CD4-positive, alpha-beta T cell treated with Interleukin-6 at 100 ng/mL for 8 hours (primary cell): ENCODE measurements around the gene NHSL2.
"Not testable (repeated sequence)": the region's sequence is repeated elsewhere in the genome, so short reads cannot be mapped to it uniquely, and the experiment has no call there.

ENCODE experiments used
- DNase-seq: peaks from one replicate; pipeline ENCODE4 v3.0.0-alpha.2; 2020; ENCODE audit warnings: mixed read lengths, low spot score

The NHSL2 gene

DNA sequence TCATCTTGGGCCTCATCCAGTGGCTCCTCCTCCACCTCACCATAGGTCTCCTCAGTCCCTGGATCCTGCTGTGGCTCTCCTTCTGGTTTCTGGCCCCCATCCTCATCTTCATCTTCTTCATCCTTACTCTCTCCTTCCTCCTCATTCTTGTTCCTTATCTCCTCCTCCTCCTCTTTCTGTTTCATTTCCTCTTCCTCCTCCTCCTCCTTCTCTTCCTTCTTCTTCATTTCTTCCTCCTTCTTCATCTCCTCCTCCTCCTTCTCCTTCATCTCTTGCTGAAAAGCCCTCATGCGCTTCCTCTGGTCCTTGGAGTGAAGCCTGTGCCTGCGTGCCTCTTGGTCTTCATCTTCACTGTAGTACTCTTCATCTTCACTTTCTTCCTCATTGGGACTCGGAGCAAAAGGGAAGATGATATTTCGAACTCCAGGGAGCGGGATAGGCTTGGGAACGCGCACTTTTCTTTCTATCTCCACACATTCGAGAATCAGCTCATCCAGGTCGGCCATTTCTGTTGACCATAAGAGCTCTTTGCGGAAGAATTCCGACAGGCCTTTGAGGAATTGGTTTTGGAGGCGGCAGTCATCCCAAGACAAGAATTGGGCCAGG, 219.6 kb downstream of the NHSL2 start:
- no peak for DNase-seq

DNA sequence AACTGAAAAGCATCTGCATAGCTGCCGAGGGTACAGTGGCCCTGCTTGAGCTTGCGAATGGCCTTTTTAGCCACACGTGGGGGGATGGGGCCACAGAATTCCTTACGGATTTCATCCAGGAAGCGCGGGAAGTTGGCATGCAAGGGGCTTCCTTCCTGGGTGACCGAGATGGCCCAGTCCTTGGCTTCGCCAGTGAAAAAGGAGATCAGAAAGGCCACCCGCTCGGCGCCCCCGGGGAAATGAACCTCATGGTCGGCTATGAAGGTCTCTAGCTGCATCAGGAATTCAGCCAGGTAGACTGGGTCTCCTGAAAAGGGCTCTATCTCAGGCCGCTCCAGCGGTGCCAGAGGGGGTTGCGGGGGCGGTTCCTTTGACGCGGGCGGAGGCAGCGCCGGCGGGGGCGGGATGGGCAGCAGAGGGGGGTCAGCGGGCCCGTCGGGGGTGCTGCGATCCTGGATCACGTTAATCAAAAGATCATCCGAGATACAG, 220.2 kb downstream of the NHSL2 start:
- DNase-seq, result no peak

DNA sequence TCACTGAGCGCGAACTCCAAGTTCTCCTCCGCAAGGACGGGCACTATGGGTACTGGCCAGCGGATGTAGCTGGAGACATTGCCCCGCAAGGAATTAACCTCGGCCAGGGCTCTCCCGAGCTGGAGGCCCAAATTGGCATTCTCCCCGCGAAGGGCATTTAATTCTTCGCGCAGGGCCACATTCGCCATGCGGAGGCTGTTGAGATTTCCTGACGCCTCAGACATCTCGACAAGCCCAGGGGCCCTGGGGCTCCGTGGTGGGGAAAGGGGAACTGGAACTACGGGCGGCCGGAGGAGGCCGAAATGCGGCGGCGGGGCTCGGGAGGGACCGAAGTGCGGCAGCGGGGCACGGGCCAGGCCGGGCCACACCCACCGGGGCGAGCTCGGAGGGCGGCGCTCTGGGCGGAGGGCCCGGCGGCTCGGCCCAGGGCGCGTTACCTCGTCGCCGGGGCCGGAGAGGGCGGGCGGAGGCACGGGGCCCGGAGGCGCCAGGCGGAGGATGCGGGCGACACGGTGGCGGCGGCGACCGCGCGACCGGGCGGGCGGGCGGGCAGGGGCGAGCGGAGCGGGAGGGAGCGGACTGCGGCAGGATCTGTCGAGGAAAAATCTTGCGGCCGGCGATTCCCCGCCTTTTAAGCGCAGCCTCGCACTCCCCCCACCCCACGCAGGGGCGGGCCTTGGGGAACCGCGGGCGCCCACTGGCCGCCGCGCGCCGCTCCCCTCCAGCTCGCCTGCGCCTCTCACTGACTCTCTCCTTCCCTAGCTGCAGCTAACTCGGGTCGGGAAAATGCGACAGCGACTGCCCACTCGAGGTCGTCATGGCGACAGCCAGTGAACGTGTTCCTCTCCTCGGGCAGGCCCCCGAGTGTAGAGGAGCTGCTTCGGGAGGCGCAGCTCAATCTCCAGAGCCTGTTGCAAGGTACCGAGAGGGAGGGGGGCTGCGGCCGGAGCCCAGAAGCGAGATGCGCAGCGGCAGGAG, 221.0 kb downstream of the NHSL2 start, which contains the start of gene RTL5:
TSS of gene RTL5 (minus strand) at position 599 of the 978 bp plus-strand sequence.
- DNase-seq, result peak; percentile 52

DNA sequence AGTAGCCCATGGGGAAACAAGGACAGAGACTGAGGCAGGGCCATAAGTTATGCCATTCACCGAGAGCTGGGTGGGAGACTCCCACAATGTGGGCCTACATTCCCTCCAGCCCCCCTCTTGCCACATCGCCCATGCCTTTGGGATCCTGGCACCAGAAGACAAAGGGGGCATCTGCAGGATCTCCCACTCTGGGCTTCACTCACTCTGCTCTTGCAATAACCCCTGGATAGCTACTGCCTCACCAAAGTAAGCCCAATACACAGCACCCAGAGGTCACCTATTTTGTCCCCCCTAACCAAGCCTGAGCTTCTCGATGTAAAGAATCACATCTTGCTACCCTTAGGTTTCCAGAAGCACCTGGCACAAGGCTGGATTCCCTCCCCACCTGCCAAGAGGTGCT, 221.8 kb downstream of the NHSL2 start:
- no peak for DNase-seq

DNA sequence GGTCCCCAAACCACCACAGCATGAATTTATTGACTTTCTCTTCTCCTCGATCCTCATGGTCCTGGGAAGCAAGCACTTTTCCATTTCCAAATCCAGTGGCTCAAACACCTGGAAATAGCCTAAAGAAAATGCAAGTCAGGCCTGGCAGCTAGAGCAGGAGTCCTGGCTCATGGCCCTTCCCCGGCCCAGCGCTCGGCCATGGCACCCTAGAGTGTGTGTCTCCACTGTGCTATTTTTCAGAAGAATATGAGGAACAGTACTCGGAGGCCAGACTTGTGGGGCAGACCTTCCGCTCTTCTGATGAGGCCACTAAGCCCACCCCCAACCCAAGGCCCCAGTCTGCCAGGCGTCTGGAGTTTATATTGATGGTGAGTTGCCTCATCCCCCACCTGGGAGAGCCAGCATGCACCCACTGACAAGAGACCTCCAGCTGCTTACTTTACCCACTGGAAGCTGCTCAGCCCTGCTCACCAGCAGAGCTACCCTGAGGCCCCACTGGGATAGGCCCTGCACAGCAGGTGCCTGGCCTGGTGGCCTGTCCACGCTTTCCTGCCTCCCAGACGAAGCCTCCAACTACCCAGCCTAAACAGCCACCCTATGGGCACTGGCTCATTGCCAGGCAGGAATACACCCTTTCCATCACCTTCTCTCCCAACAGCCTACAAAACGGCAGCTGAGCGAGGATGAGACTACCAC, 223.4 kb downstream of the NHSL2 start:
- DNase-seq, result no peak

DNA sequence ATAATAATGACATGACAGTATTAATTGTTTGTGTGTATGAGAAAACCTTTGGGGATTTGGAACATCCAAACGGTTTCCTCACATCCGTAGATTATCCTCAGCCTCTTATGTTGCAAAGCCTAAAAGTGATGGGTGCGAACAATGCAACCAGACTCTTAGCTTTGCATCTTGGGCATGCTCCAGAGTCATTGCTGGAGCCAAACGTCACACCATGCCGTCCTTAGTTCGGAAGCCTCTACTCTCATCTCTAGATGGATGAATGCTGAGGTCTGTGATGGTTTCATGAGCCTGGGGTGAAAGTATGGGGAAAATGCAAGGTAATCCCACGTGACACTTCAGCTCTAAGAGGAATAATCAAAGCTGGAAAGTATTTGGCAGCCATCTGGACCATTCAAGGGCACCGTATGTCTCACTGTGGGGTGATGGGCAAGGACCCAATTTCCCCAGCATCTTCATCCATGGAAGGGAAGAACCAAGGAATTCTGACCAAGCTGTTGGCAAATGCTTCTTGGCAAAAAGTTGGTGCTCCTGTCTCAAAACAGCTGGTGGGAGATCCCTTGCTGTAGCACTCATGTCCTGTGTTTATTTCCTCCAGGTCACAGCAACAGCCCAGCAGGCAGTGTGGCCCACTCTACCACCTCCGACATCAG, 227.3 kb downstream of the NHSL2 start:
- DNase-seq, result no peak

DNA sequence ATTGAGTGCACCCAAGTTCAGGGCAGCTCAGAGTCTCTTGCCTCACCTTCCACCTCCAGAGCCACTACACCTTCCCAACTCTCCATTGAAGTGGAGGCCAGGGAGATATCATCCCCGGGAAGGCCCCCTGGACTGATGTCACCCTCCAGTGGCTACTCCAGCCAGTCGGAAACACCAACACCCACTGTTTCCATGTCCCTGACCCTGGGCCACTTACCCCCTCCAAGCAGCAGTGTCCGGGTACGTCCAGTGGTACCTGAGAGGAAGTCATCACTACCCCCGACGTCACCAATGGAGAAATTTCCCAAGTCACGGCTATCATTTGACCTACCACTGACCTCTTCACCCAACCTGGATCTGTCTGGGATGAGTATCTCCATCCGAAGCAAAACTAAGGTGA, 228.9 kb downstream of the NHSL2 start:
- DNase-seq, result no peak

DNA sequence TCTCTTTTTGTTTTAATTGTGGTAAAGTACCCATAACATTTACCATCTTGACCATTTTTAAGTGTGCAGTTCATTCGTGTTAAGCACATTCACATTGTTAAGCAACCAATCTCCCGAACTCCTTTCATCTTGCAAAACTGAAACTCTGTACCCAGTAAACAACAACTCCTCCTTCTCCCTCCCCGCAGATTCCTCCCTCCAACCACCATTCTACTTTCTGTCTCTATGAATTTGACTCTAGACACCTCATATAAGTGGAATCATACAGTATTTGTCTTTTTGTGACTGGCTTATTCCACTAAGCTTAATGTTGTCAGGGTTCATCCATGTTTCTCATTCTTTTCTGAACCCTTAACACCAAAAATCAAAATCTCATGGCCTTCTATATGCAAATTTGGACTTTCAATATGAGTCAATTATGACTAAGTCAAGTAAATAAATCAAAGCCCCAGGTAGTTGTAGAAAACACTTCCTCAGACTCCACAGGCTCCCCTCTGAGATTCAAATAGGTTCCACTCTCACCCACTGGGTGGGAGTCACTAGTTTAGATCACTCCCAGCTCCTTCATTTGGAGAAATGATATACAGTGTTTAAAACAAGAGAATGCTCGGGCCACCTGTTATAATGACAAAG, 230.8 kb downstream of the NHSL2 start:
- DNase-seq, result no peak

DNA sequence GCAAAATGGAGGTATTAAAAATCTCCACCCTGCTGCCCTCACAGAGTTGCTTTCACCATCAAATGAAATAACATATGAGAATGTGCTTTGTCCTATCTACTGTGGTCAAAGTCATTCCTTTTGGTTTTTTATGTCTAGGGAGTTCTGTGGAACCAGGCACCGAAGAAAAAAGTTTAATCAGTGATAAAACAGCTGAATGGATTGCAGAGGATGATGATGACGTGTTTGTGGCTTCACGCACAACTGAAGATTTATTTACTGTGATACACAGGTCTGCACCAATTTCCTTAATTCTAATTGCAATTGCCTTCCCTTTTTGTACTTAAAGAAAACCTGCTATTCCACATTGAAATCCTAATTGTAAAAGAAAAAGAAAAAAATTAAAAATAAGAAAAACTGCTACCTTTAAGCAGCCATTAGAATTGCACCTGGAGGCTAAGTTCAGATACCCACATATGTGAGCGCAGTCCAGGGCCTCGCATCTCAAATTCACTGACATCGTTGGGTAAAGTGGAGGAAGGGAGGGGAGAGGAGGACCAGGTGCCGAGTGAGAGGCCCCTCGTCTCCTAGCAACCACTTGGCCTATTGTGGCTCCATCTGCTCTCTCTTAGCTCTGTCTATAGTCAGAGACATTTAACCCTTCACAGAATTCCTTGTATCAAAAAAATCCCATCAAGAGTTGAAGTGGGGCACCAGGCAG, 231.6 kb downstream of the NHSL2 start:
- no peak for DNase-seq

DNA sequence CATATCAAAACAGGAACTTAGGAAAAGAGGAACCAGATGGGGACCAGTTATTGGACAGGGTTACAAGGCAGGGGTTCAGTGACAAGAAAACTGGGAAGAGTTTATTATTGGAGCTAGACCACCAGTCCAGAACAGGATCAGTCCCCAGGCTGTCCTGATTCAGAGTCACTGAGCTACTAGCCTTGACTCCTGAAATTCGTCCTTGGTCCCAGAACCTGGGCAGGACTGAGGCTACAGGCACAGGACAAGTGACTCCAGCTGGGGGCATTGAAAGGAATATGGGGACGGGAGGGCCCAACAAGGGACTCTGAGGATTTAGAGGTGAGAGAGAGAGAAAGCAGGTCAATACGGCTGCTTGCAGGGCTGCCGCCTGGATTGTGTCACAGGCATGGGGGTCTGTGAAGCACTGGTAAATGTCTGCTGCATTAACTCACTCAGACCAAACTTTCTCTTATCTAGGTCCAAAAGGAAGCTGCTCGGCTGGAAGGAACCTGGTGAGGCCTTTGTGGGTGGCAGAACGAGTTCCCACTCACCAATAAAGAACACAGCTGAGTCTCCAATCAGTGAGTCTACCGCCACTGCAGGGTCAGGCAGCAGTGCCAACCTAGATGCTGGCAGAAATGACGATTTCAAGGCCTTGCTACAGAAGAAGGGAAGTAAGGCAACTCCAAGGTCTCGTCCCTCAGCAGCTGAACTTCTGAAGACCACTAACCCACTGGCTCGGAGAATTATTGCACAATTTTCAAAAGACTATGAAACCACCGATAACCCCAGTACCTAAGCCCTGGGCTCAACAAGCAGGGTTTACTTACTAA, 232.4 kb downstream of the NHSL2 start:
- DNase-seq, result no peak

DNA sequence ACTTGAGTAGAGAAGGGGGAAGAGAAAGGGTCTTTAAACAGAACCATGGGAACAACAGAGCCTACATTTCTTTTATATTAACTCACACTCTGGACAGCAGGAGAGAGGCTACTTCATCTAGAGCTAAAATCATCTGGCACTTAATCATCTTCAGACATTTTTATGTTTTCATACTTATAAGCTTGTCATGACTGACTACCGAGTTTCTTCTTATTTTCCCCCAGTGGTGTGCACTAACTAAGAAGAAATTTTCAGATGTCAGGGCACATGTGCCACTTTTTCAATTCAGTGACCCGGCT, 232.9 kb downstream of the NHSL2 start:
- DNase-seq, result no peak

DNA sequence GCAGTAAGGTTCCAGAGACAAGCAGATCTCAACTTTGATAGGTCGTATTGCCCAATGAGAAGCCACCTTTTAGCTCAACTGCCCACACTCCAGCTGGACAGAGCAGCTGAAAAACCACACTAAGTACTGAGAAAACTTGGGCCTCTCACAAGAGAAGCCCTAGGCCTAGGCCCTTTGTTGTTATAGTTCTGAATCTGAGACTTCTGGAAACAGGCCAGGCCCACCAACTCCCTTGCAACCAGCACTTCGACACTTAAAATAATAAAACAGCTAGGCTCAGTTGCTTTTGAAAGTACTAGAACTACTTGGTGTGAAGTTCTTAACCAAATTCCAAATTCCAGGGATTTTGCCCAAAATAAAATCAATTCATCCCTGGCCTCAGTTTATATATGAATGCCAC, 234.5 kb downstream of the NHSL2 start:
- no peak for DNase-seq

DNA sequence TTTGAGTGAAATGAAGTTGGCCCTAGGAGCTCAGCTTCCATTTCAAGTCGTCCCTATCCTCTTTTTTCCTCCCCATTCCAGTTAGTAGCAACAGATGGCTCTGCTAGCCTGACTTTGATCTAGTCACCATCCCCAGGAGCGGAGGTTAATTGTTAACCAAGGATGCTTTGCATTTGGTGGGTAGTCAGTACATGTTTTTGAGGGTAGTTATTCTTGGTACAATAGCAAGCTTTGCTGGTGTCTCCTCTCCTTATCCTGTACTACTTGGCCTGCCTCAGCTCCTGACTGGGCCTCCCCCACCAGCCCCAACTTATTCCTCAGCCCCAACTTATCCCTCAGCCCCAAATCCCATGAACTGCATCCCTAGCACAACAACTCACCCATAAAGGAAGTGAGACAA, 235.9 kb downstream of the NHSL2 start:
- DNase-seq, result no peak

DNA sequence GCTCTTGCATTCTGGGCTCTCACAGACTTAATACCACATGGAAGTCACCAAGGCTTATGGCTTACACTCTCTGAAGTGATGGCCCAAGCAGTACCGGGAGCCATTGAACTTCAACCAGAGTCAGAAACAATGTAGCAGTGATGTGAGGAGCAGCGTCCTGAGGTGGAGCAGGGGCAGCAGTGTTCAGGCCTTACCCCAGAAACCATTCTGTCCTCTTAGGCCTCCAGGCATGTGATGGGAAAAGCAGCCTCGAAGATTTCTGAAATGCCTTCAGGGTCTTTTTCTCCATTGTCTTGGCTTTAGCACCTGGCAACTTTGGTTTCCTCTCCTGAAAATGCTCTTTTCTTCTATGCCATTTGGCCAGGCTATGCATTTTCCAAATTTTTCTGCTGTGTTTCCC, 248.1 kb downstream of the NHSL2 start:
- no peak for DNase-seq

DNA sequence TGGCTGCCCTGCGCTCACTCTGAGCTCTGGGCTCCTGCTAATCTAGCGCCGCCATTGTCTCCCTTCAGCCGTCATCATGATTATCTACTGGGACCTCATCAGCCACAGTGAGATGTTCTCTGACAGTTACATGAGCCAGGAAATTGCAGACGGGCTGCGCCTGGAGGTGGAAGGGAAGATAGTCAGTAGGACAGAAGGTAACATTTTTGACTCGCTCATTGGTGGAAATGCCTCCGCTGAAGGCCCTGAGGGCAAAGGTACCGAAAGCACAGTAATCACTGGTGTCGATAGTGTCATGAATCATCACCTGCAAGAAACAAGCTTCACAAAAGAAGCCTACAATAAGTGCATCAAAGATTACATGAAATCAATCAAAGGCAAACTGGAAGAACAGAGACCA, 249.1 kb downstream of the NHSL2 start:
- DNase-seq, result no peak

DNA sequence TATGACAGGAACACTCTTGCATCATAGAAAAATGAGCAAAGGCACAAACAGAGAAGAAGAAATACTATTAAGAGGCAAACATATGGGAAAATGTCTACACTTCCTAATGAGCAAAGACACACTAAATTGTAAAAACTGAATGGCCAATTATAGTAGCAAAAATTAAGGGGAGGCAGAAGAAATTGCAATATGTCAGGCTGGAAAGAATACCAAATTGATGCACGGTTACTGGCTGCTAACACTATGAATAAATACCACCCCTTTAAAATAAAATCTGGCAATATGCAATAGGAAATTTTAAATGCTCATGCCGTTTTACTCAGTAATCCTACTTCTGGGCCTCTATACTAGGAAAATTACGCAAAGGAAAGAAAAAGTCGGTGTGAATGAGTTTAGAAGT, 254.9 kb downstream of the NHSL2 start:
- DNase-seq, result no peak

DNA sequence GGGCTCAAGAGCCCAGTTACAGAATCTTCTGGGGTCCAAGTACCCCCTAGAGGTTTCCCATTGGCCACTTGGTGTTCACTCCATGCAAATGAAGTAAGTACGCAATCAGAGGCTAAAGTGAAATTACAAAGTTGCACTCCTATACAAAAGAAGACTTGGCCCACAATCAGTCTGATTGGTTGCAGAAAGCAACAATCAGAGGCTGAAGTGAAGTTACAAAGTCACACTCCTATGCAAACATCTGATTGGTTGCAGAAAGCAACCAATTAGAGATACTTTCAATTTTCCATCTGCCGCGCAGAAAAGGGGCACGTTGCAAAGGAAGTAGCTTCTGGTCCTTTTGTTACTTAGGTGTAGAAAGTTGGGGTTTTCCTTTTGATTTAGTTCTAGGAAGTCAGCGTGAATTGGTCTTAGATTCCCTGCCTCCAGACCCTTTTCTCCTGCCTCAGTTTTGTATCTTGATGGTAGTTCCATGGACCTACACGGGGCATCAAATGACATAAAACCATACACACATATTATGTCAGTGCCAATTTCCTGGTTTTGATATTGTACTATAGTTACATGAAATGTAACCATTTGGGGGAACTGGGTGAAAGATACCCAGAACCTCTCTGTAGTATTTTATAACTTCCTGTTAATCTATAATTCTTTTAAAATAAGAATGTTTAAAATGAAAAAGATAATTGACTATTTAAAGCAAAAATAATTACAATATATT, 258.5 kb downstream of the NHSL2 start:
- DNase-seq, result peak; percentile 65

DNA sequence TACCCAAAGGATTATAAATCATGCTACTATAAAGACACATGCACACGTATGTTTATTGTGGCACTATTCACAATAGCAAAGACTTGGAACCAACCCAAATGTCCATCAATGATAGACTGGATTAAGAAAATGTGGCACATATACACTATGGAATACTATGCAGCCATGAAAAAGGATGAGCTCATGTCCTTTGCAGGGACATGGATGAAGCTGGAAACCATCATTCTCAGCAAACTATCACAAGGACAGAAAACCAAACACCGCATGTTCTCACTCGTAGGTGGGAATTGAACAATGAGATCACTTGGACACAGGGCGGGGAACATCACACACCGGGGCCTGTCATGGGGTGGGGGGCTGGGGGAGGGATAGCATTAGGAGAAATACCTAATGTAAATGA, 265.6 kb downstream of the NHSL2 start:
- DNase-seq, result not testable (repeated sequence)

DNA sequence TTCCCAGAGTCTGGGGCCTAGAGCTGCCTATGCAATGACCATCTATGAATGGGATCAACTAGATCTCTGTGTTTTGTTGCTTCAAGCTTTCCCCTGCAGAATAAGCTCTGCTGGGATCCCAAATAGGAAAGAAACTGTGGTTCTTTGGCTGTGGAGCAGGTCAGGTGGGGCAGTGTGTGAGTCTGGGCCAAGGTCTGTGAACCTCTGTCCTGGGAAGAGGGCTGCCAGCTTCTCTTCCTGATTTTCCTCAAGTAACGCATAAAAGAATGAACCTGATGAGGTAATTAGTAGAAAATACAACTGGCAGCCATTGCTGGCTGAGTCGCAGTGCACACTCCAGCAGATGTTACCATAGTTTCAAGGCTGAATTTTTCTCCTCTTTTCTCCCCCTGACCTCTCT, 266.3 kb downstream of the NHSL2 start:
- DNase-seq, result no peak

DNA sequence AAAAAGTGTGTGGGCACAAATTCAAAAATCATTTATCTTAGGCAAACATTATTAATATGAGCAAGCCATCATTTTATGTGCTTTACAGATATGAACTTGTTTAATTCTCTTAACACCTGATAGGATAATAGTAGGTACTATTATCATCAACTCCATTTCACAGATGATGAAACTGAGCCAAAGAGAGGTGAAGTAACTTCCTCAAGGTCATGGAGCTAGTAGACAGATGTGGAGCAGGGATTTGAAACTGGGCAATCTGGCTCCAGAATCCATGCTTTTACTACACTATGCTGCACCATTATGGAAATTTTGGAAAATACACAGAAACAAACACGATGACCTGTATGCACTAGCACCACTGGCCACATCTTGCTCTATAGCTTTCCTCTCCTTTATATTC, 269.9 kb downstream of the NHSL2 start:
- DNase-seq, result no peak
